Activated CD4-positive, alpha-beta memory T cell treated with anti-CD3 and anti-CD28 coated beads, Interleukin-2, amount 10 ng/mL, durations not matched to agents 7 days and 5 days (primary cell): ENCODE data around the gene TTN. TPM values are rescaled to one million over a fixed set of nuclear protein-coding genes. Genes with fewer than 3 reads are reported as not detected.

ENCODE experiments used
- CTCF ChIA-PET: fragments of 350-600 bp; sonication (Branson Sonifier 250); formaldehyde crosslinking; loops from one replicate; lab custom pipeline; 2021; ENCODE audit warnings: antibody characterized with exemption, inconsistent platforms; lab: Charles Lee
- POLR2A ChIA-PET: fragments of 350-600 bp; sonication (Branson Sonifier 250); formaldehyde crosslinking; loops from one replicate; lab custom pipeline; 2021; ENCODE audit warnings: antibody characterized with exemption; lab: Charles Lee
- DNase-seq: peaks from one replicate; pipeline ENCODE4 v3.0.0-alpha.2; 2020
- H3K27ac Mint-ChIP-seq: one replicate; pipeline ENCODE4 v1.8.0; 2021; ENCODE audit warnings: mild to moderate bottlenecking, mixed read lengths
- H3K27me3 Mint-ChIP-seq: one replicate; pipeline ENCODE4 v1.8.0; 2021; ENCODE audit warnings: mixed read lengths
- H3K36me3 Mint-ChIP-seq: one replicate; pipeline ENCODE4 v1.8.0; 2021; ENCODE audit warnings: low read depth, mixed read lengths
- H3K4me1 Mint-ChIP-seq: one replicate; pipeline ENCODE4 v1.8.0; 2021; ENCODE audit warnings: mixed read lengths
- H3K4me3 Mint-ChIP-seq: one replicate; pipeline ENCODE4 v1.8.0; 2021; ENCODE audit warnings: mild to moderate bottlenecking, mixed read lengths
- H3K9me3 Mint-ChIP-seq: one replicate; pipeline ENCODE4 v1.8.0; 2021; ENCODE audit warnings: mixed read lengths
- total RNA-seq, 2 experiments: library from RNA; stranded (reverse); gene quantifications; one replicate each; pipeline ENCODE4 v1.2.3, GENCODE V29; 2021

Gene TTN
- total RNA-seq: 1 to 10 TPM; 2.1 to 2.3 TPM

- Mint-ChIP-seq H3K27me3 (no peaks in the 10 kb centered on the region), H3K9me3 (no peaks in the 10 kb centered on the region), H3K4me1 (no peaks in the 10 kb centered on the region), H3K36me3 (no peaks in the 10 kb centered on the region), H3K27ac (no peak within 1 kb of the TSS), H3K4me3 (no peak within 1 kb of the TSS)
- POLR2A ChIA-PET: no interaction called here
- no peak for DNase-seq
- CTCF ChIA-PET: interaction anchor here (1.2 kb wide), 1 partner anchor 12 kb away, joined by 3 read pairs; no protein-coding TSS in a partner anchor
Measured at GRCh38 chr2:178807227-178808008, at the start of gene TTN. TTN (minus strand) TSS chr2:178807423; CDS start chr2:178804642, 2,781 bp downstream.

- DNase-seq: no peak
- H3K4me1 Mint-ChIP-seq: no peaks in the 10 kb centered on the region
- no peaks in the 10 kb centered on the region for H3K9me3 Mint-ChIP-seq
- H3K27me3 Mint-ChIP-seq: peaks cover 2% of the 10 kb centered on the region
- ChIA-PET CTCF (no interaction called here), POLR2A (no interaction called here)
- no peaks in the 10 kb centered on the region for H3K36me3 Mint-ChIP-seq
- no peak overlapping the region for H3K27ac Mint-ChIP-seq
- no peak overlapping the region for H3K4me3 Mint-ChIP-seq
Measured at GRCh38 chr2:178855151-178855550, 47.9 kb upstream of the TTN start.

DNA sequence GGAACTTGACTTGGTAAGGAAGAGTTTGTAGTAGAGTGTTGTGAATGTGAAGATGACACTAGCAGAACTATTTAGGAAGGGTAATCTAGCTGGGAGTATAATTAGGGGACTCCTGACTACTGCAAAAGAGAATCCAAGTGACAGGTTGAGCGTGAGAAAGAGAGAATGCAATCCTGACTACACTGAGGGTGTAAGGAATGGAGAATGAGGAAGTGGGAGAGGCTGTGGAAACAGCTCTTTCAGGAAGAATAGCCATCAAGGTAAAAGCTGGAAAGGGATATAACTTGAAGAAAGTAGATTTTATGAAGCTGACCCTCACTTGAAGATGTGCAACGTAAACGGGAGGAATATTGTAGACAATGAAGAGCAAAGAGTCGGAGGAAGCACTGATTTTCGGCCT lies 41.1 kb upstream of the TTN start:
- CTCF ChIA-PET: no interaction called here
- no peak for DNase-seq
- Mint-ChIP-seq H3K27ac (no peak overlapping the region), H3K4me1 (no peaks in the 10 kb centered on the region), H3K9me3 (no peaks in the 10 kb centered on the region), H3K27me3 (no peaks in the 10 kb centered on the region), H3K36me3 (no peaks in the 10 kb centered on the region), H3K4me3 (no peak overlapping the region)
- POLR2A ChIA-PET: no interaction called here

DNA sequence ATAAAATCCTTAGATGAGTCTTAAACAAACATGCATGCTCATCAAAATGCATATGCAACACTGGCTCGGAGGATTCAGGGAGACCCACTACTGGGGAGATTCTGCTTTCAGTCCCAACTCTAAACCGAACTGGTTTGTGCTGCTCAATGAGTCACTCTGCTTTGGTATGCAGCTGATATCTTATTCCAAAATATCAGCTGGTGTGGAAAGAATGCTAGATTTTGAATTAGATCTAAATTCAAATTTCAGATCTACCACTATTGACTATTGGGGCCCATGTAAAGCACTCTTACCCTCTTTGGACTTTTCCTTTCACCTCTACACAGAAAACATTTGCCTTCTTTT lies 39.2 kb upstream of the TTN start:
- ChIA-PET POLR2A (no interaction called here), CTCF (no interaction called here)
- H3K27ac Mint-ChIP-seq: no peak overlapping the region
- no peaks in the 10 kb centered on the region for H3K4me1 Mint-ChIP-seq
- no peak overlapping the region for H3K4me3 Mint-ChIP-seq
- no peaks in the 10 kb centered on the region for H3K9me3 Mint-ChIP-seq
- no peaks in the 10 kb centered on the region for H3K36me3 Mint-ChIP-seq
- H3K27me3 Mint-ChIP-seq: no peaks in the 10 kb centered on the region
- no peak for DNase-seq

- DNase-seq: no peak
- CTCF ChIA-PET: interaction anchor here (0.6 kb wide), 1 partner anchor 31 kb away, joined by 3 read pairs; no protein-coding TSS in a partner anchor
- H3K9me3 Mint-ChIP-seq: no peaks in the 10 kb centered on the region
- no peaks in the 10 kb centered on the region for H3K4me1 Mint-ChIP-seq
- no peak overlapping the region for H3K4me3 Mint-ChIP-seq
- no peak overlapping the region for H3K27ac Mint-ChIP-seq
- H3K27me3 Mint-ChIP-seq: no peaks in the 10 kb centered on the region
- POLR2A ChIA-PET: no interaction called here
- no peaks in the 10 kb centered on the region for H3K36me3 Mint-ChIP-seq
Measured at GRCh38 chr2:178845566-178846457, 38.6 kb upstream of the TTN start.

GRCh38 chr2:178844701-178845100 lies 37.5 kb upstream of the TTN start:
- H3K36me3 Mint-ChIP-seq: no peaks in the 10 kb centered on the region
- no peak overlapping the region for H3K27ac Mint-ChIP-seq
- no peaks in the 10 kb centered on the region for H3K27me3 Mint-ChIP-seq
- no peak overlapping the region for H3K4me3 Mint-ChIP-seq
- DNase-seq: no peak
- H3K4me1 Mint-ChIP-seq: no peaks in the 10 kb centered on the region
- POLR2A ChIA-PET: no interaction called here
- H3K9me3 Mint-ChIP-seq: no peaks in the 10 kb centered on the region
- CTCF ChIA-PET: no interaction called here

DNA sequence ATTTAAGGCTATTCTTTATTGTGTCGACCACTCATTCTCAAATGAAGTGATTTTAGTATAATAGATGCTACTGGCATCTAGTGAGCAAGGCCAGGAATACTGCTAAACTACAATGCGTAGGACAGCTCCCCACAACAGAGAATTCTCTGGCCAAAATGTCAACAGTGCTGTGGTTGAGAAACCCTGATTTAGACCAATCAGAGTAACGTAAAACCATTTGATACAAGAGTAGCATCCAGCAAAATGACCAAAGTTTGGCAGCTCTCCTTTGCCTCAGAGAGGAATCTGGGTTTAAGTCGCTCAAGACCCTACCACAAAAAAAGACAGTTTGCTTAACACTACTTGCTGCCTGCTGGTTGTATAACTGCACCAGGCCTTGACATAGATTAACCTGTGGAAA lies 37.0 kb upstream of the TTN start:
- Mint-ChIP-seq H3K27ac (no peak overlapping the region), H3K4me1 (no peaks in the 10 kb centered on the region), H3K27me3 (no peaks in the 10 kb centered on the region), H3K4me3 (no peak overlapping the region), H3K9me3 (no peaks in the 10 kb centered on the region), H3K36me3 (no peaks in the 10 kb centered on the region)
- POLR2A ChIA-PET: no interaction called here
- CTCF ChIA-PET: no interaction called here
- DNase-seq: no peak

GRCh38 chr2:178843697-178844096 lies 36.5 kb upstream of the TTN start:
- Mint-ChIP-seq H3K27me3 (no peaks in the 10 kb centered on the region), H3K9me3 (no peaks in the 10 kb centered on the region), H3K4me1 (no peaks in the 10 kb centered on the region), H3K4me3 (no peak overlapping the region), H3K36me3 (no peaks in the 10 kb centered on the region), H3K27ac (no peak overlapping the region)
- DNase-seq: no peak
- ChIA-PET CTCF (no interaction called here), POLR2A (no interaction called here)

GRCh38 chr2:178836807-178837206 lies 29.6 kb upstream of the TTN start:
- peaks cover 2% of the 10 kb centered on the region for H3K27me3 Mint-ChIP-seq
- DNase-seq: no peak
- H3K36me3 Mint-ChIP-seq: no peaks in the 10 kb centered on the region
- no peaks in the 10 kb centered on the region for H3K9me3 Mint-ChIP-seq
- no peak overlapping the region for H3K4me3 Mint-ChIP-seq
- H3K4me1 Mint-ChIP-seq: no peaks in the 10 kb centered on the region
- H3K27ac Mint-ChIP-seq: no peak overlapping the region
- ChIA-PET POLR2A (no interaction called here), CTCF (no interaction called here)

DNA sequence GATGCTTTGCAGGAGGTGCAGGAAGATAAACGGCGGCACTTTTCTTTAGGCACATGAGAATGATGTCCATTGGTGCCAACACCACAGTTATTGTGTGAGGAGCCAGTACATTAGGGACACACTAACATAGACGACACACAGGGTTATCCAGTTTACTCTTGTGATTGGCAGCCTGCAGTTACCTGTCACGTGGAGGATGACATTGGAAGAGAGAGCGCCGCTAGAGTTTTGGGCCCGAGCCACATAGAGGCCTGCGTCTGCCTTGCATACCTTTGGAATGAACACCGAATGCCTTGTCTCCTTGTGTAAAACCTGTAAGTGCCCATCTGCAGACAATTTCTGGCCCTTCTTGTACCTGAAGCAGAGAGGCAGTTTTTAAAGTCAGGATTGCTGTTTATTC lies 26.9 kb upstream of the TTN start:
- Mint-ChIP-seq H3K4me3 (no peak overlapping the region), H3K4me1 (peaks cover 2% of the 10 kb centered on the region), H3K27ac (no peak overlapping the region), H3K36me3 (no peaks in the 10 kb centered on the region), H3K27me3 (peaks cover 2% of the 10 kb centered on the region), H3K9me3 (no peaks in the 10 kb centered on the region)
- CTCF ChIA-PET: no interaction called here
- DNase-seq: no peak
- POLR2A ChIA-PET: no interaction called here

DNA sequence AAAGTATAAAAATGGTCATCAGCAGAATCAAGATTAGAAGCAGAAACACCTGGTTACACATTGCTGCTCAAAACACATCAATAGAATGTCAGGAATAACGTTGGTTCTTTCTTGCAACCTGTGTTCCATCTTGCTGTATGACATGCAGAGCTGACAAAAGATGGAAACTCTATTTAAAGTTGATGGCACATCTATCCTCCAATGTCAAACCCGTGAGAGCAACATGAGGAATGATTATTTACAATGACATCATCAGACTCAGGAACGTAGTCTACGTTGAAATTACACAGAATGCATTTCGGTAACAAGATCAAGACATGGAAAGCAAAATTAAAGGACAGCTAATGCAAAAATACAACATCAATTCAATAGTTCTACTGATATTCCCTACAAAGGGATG lies 26.2 kb upstream of the TTN start:
- H3K27me3 Mint-ChIP-seq: peaks cover 2% of the 10 kb centered on the region
- H3K36me3 Mint-ChIP-seq: no peaks in the 10 kb centered on the region
- no peak overlapping the region for H3K27ac Mint-ChIP-seq
- no peaks in the 10 kb centered on the region for H3K9me3 Mint-ChIP-seq
- no peak for DNase-seq
- H3K4me3 Mint-ChIP-seq: no peak overlapping the region
- CTCF ChIA-PET: no interaction called here
- peaks cover 3% of the 10 kb centered on the region for H3K4me1 Mint-ChIP-seq
- POLR2A ChIA-PET: no interaction called here

GRCh38 chr2:178830451-178830850 lies 23.2 kb upstream of the TTN start:
- H3K27ac Mint-ChIP-seq: no peak overlapping the region
- peaks cover 3% of the 10 kb centered on the region for H3K4me1 Mint-ChIP-seq
- no peak overlapping the region for H3K4me3 Mint-ChIP-seq
- DNase-seq: no peak
- no peaks in the 10 kb centered on the region for H3K9me3 Mint-ChIP-seq
- CTCF ChIA-PET: no interaction called here
- POLR2A ChIA-PET: no interaction called here
- no peaks in the 10 kb centered on the region for H3K36me3 Mint-ChIP-seq
- peaks cover 2% of the 10 kb centered on the region for H3K27me3 Mint-ChIP-seq

DNA sequence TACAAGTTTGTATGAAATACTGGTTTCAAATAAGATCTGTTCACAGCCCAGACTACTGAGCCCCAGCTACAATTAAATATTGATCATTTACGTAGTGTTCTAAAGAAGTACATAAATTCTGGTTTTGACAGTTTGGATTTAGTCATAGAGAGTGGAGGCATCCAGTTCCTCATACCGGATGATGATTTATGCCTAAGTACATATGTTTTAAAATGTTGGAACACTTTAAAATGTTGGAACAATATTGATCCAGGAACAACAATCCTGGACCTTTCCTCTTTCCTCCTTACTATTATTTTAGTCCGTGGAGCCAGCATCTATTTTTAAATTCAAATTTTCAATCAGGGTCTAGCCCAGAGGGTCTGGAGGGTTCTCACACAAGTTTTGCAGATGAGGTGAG lies 22.8 kb upstream of the TTN start:
- H3K27ac Mint-ChIP-seq: no peak overlapping the region
- POLR2A ChIA-PET: no interaction called here
- H3K4me3 Mint-ChIP-seq: no peak overlapping the region
- H3K9me3 Mint-ChIP-seq: no peaks in the 10 kb centered on the region
- no peaks in the 10 kb centered on the region for H3K36me3 Mint-ChIP-seq
- DNase-seq: no peak
- peaks cover 3% of the 10 kb centered on the region for H3K4me1 Mint-ChIP-seq
- peaks cover 2% of the 10 kb centered on the region for H3K27me3 Mint-ChIP-seq
- CTCF ChIA-PET: no interaction called here
